ENCODE results near the gene SNUPN.
A peak's percentile ranks its signal among the peaks of the same experiment; 100 is the strongest.

Gene SNUPN

GRCh38 chr15:75625542-75626347, at the start of gene SNUPN:
SNUPN (minus strand) TSS chr15:75625725; CDS start chr15:75621051, 4,674 bp downstream.
- DNase-seq = peak; percentile 46 to 95 (median 88)

- DNase-seq = no peak
Measured at GRCh38 chr15:75674366-75674765, 48.8 kb upstream of the SNUPN start.

- DNase-seq = peak in 2 of 56 donors; percentile 5 to 41
Measured at GRCh38 chr15:75673426-75674235, 48.1 kb upstream of the SNUPN start.

- DNase-seq = peak in 12 of 56 donors; percentile 11 to 60 (median 17)
Measured at GRCh38 chr15:75672646-75673425, 47.3 kb upstream of the SNUPN start.

- DNase-seq = no peak
Measured at GRCh38 chr15:75671730-75672602, 46.4 kb upstream of the SNUPN start.

GRCh38 chr15:75669879-75670212, 44.3 kb upstream of the SNUPN start:
- DNase-seq = no peak

GRCh38 chr15:75669191-75669878, 43.8 kb upstream of the SNUPN start:
- DNase-seq = no peak

- peak in 3 of 56 donors; percentile 7 to 40 (median 11) for DNase-seq
Measured at GRCh38 chr15:75666823-75667501, 41.4 kb upstream of the SNUPN start.

GRCh38 chr15:75663931-75664421, 38.5 kb upstream of the SNUPN start:
- DNase-seq = no peak

- no peak for DNase-seq
Measured at GRCh38 chr15:75662823-75663519, 37.4 kb upstream of the SNUPN start.

- no peak for DNase-seq
Measured at GRCh38 chr15:75661756-75662140, 36.2 kb upstream of the SNUPN start.

GRCh38 chr15:75661100-75661755, 35.7 kb upstream of the SNUPN start:
- peak in 14 of 56 donors; percentile 9 to 56 (median 30) for DNase-seq

GRCh38 chr15:75659928-75660645, 34.6 kb upstream of the SNUPN start:
- peak in 4 of 56 donors; percentile 10 to 31 (median 16) for DNase-seq

- DNase-seq = no peak
Measured at GRCh38 chr15:75659141-75659771, 33.7 kb upstream of the SNUPN start.

GRCh38 chr15:75656813-75657212, 31.3 kb upstream of the SNUPN start:
- DNase-seq = no peak

- DNase-seq = no peak
Measured at GRCh38 chr15:75656331-75656730, 30.8 kb upstream of the SNUPN start.

- DNase-seq = no peak
Measured at GRCh38 chr15:75655931-75656330, 30.4 kb upstream of the SNUPN start.
